ENCODE measurements around the gene C11orf24. TPM values are rescaled to one million over a fixed set of nuclear protein-coding genes. Genes with fewer than 3 reads are reported as not detected.

Gene C11orf24
- polyA plus RNA-seq, 1 of the 3 experiments (the other 2 are of a cell fraction) = 50.9 TPM

- CTCF ChIA-PET = interaction anchor here (1.1 to 3.8 kb wide), 3 partner anchors 9 to 115 kb away, joined by 3 to 14 read pairs (median 5); no protein-coding TSS in a partner anchor
- no peak for DNase-seq
- H3F3A ChIP-seq (replicated peaks; ENCODE audit: insufficient read depth) = peaks cover 3% of the 10 kb centered on the region
- H3K27me3 ChIP-seq (ENCODE audit: insufficient read depth) = no peaks in the 10 kb centered on the region
- WGBS (ENCODE audit: low lambda C conversion rate) = 96% methylated on average over 15 of the region's 16 CpGs
- no peak overlapping the region for H3K27ac ChIP-seq (ENCODE audit: low read depth in 2 of 2, low read length in 1 of 2)
- peaks cover 53% of the 10 kb centered on the region for H3K79me2 ChIP-seq (ENCODE audit: insufficient read depth)
- no peaks in the 10 kb centered on the region for H3K9me2 ChIP-seq
- peaks cover 18 to 53% of the 10 kb centered on the region in 2 experiments for H3K36me3 ChIP-seq (replicated peaks in 1 of 2; ENCODE audit: control insufficient read depth in 1 of 2, insufficient read depth in 2 of 2, low read length in 1 of 2)
- no peaks in the 10 kb centered on the region for H3K9me3 ChIP-seq
- H3K4me3 ChIP-seq (ENCODE audit: low read depth in 2 of 2, low read length in 1 of 2) = no peak overlapping the region
- H3K4me1 ChIP-seq (ENCODE audit: control insufficient read depth in 1 of 2, insufficient read depth in 2 of 2, low read depth in 1 of 2, low read length in 1 of 2) = peaks cover 11 to 15% of the 10 kb centered on the region in 2 experiments; a peak in 3 of 4 replicates
- no peak for TF ChIP-seq JUND (IDR thresholded peaks at IDR 0.05)
- TF ChIP-seq REST (IDR thresholded peaks at IDR 0.05; ENCODE audit: low read depth, low read length) = no peak
- no peak for TF ChIP-seq PBX3 (IDR thresholded peaks at IDR 0.05)
- no peak for TF ChIP-seq USF2 (IDR thresholded peaks at IDR 0.05; ENCODE audit: borderline replicate concordance, low read depth, low read length)
- no peak for TF ChIP-seq ELF1 (IDR thresholded peaks at IDR 0.05)
- no peak for TF ChIP-seq ZBTB33 (IDR thresholded peaks at IDR 0.05; ENCODE audit: borderline replicate concordance, low read depth)
- no peak for TF ChIP-seq CHD2 (IDR thresholded peaks at IDR 0.05; ENCODE audit: low read length, partially characterized antibody)
- TF ChIP-seq SIN3A (IDR thresholded peaks at IDR 0.05; ENCODE audit: borderline replicate concordance, low read depth, low read length) = no peak
- POLR2A ChIA-PET = no interaction called here
- no peak overlapping the region for H3K9ac ChIP-seq
- H2AFZ ChIP-seq (ENCODE audit: low read depth) = no peak overlapping the region
- H3K4me2 ChIP-seq = no peak overlapping the region
- H4K20me1 ChIP-seq (ENCODE audit: insufficient read depth) = 0 out of 2 replicates have a peak, but pooled peaks cover 7% of the 10 kb centered on the region
These were observed 5.5 kb downstream of the C11orf24 start for GRCh38 chr11:68266121-68266891.

Measured in SK-N-SH (cell line).